ENCODE results near the gene HIVEP1.

GRCh38 chr6:12069891-12070529, 57.9 kb downstream of the HIVEP1 start:
- TF ChIP-seq CTCF (IDR thresholded peaks at IDR 0.05) (no peak), POLR2A (IDR thresholded peaks at IDR 0.05) (no peak)
